ENCODE measurements around the gene SSH3. TPM values are rescaled to one million over a fixed set of nuclear protein-coding genes. Genes with fewer than 3 reads are reported as not detected.

The SSH3 gene
- total RNA-seq, 4 donors from 2014 or later, result 28.2 to 51.5 (median 44.0) TPM

DNA sequence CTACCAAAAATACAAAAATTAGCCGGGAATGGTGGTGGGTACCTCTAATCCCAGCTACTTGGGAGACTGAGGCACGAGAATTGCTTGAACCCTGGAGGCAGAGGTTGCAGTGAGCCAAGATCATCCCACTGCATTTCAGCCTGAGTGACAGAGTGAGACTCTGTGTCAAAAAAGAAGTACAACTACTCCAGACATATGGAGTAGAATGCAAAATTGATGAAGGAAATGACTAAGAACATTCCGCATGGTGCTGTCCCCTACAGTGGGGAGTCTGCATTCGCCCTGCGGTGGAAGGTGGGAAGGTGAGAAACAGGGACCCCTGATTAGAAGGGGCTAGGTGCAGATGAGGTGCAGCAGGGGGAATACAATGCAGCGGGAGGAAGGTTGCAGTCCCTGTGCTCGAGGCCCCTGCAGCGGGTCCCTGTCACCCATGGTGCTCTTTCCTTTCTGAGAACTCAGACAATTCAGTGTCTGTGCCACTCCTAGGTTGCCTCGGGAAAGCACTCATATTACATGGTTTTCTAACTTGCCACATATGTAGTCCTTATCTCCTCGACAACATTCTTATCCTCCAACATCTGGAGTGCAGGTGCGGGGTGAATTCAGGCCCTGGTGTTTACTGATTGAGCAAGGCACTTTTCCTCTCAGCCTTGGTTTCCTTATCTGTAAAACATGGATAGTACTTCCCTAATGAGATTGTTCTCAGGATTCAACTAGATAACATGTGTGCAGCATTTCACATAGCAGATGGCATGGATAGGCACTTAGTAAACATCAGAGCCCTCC, 44.8 kb downstream of the SSH3 start:
- H3K27me3 ChIP-seq, result no peaks in the 10 kb centered on the region
- no peak overlapping the region for H3K27ac ChIP-seq (replicated peaks in 1 of 4)
- intact Hi-C loops (cut with DNase I), result loop anchor here (5.0 kb wide), 1 partner anchor 34 kb away; no protein-coding TSS in a partner anchor
- TF ChIP-seq POLR2AphosphoS5 (IDR thresholded peaks at IDR 0.05), result no peak
- TF ChIP-seq POLR2A (IDR thresholded peaks at IDR 0.05; ENCODE audit: low read depth), result no peak
- TF ChIP-seq EP300 (IDR thresholded peaks at IDR 0.05), result no peak
- TF ChIP-seq CTCF (IDR thresholded peaks at IDR 0.05), result no peak
- no peak overlapping the region for H3K4me3 ChIP-seq
- no peaks in the 10 kb centered on the region for H3K36me3 ChIP-seq
- WGBS, result 84% methylated on average over 11 of the region's 11 CpGs
- peaks cover 20 to 36% (median 26%) of the 10 kb centered on the region in 4 donors for H3K4me1 ChIP-seq
- no peaks in the 10 kb centered on the region for H3K9me3 ChIP-seq
- no peak for DNase-seq (ENCODE audit: extremely low spot score)

- H3K27me3 ChIP-seq, result no peaks in the 10 kb centered on the region
- H3K36me3 ChIP-seq, result no peaks in the 10 kb centered on the region
- intact Hi-C loops (cut with DNase I), result loop anchor here (5.0 kb wide), 1 partner anchor 33 kb away; no protein-coding TSS in a partner anchor
- peaks cover 24 to 41% (median 31%) of the 10 kb centered on the region in 4 donors for H3K4me1 ChIP-seq
- 79% methylated on average over 5 of the region's 5 CpGs for WGBS
- no peak for TF ChIP-seq POLR2AphosphoS5 (IDR thresholded peaks at IDR 0.05)
- no peak for TF ChIP-seq CTCF (IDR thresholded peaks at IDR 0.05)
- peak overlapping the region in 1 of 4 donors; percentile 14 for H3K27ac ChIP-seq (replicated peaks in 1 of 4)
- no peak overlapping the region for H3K4me3 ChIP-seq
- no peak for DNase-seq (ENCODE audit: extremely low spot score)
- no peaks in the 10 kb centered on the region for H3K9me3 ChIP-seq
Measured at GRCh38 chr11:67349036-67349435, 45.7 kb downstream of the SSH3 start.

DNA sequence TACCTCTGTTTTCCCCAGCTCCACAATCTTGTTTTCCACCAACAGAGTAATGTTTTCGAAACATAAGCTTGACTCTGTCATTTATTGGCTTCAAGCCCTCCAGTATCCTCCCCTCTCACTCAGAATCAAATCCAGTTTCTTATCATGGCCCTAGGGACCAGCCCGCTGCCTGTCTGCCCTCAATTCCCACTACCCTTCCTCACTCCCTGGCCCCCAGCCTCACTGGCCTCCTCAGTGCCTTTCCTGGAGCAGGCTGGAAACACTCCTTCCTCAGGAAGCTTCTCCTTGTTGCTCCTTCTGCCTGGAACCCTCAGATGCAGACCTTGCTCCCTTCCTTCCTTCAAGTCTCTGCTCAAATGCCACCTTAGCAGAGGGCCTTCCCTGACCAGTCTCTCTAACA, 46.1 kb downstream of the SSH3 start:
- 90% methylated on average over 2 of the region's 2 CpGs for WGBS
- intact Hi-C loops (cut with DNase I), result loop anchor here (5.0 kb wide), 1 partner anchor 33 kb away; no protein-coding TSS in a partner anchor
- Histone ChIP-seq H3K27ac (replicated peaks in 1 of 4) (peak overlapping the region in 2 of 4 donors; percentile 14), H3K4me1 (peaks cover 27 to 45% (median 35%) of the 10 kb centered on the region in 4 donors), H3K9me3 (no peaks in the 10 kb centered on the region), H3K27me3 (no peaks in the 10 kb centered on the region), H3K36me3 (no peaks in the 10 kb centered on the region), H3K4me3 (no peak overlapping the region)
- no peak for DNase-seq (ENCODE audit: extremely low spot score)
- TF ChIP-seq POLR2AphosphoS5 (IDR thresholded peaks at IDR 0.05), result no peak
- no peak for TF ChIP-seq EP300 (IDR thresholded peaks at IDR 0.05)
- no peak for TF ChIP-seq POLR2A (IDR thresholded peaks at IDR 0.05; ENCODE audit: low read depth)

DNA sequence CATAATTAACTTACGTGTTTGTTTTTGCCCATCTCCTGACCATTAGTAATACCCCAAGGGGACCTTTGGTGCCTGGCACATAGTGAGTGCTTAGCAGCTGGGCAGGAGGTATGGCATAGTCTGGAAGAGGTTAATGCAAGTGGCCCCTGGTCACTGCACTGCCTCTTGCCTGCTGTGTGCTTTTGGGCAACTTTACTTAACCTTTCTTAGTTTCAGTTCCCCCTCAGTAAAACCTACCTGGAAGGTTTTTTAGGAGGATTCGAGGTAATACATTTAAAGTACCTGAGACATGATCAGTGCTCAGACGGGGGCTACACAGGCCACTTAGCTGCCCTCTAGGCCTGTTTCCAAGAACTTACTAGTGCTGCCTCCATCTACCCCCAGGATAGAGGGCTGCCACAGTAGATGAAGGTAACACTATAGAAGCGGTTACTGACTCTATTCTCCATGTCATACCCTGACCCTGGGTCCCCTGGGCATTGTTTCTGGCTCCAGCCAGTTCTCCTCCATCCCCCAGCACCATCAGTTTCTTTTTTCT, 46.7 kb downstream of the SSH3 start:
- 89% methylated on average over 4 of the region's 4 CpGs for WGBS
- Histone ChIP-seq H3K4me1 (peaks cover 32 to 51% (median 40%) of the 10 kb centered on the region in 4 donors), H3K27me3 (no peaks in the 10 kb centered on the region), H3K27ac (replicated peaks in 1 of 4) (no peak overlapping the region), H3K4me3 (no peak overlapping the region), H3K36me3 (no peaks in the 10 kb centered on the region), H3K9me3 (no peaks in the 10 kb centered on the region)
- TF ChIP-seq POLR2A (IDR thresholded peaks at IDR 0.05; ENCODE audit: low read depth), result no peak
- TF ChIP-seq CTCF (IDR thresholded peaks at IDR 0.05), result no peak
- no peak for TF ChIP-seq POLR2AphosphoS5 (IDR thresholded peaks at IDR 0.05)
- no peak for TF ChIP-seq EP300 (IDR thresholded peaks at IDR 0.05)
- intact Hi-C loops (cut with DNase I), result loop anchor here (5.0 to 10.0 kb wide), 2 partner anchors 32 to 155 kb away; partner anchors contain the start of genes CDK2AP2 and PITPNM1
- DNase-seq (ENCODE audit: extremely low spot score), result no peak
